Peyer's patch (tissue), 4 donors: ENCODE results near the gene EPAS1. TPM values are rescaled to one million over a fixed set of nuclear protein-coding genes. Genes with fewer than 3 reads are reported as not detected.

ENCODE experiments used
- DNase-seq, 3 donors: peaks; one replicate each; pipeline ENCODE4 v3.0.0-alpha.2; 2017 to 2019
- H3K27ac ChIP-seq, 4 donors: fragments of 200-600 bp; sonication (generic); one replicate each; pipeline ENCODE4 v1.5.1; 2016 to 2019
- H3K27me3 ChIP-seq, 2 donors: fragments of 200-600 bp; sonication (generic); one replicate each; pipeline ENCODE4 v1.5.1; 2019
- H3K36me3 ChIP-seq, 3 donors: fragments of 200-600 bp; sonication (generic); one replicate each; pipeline ENCODE4 v1.5.1; 2016 to 2019
- H3K4me1 ChIP-seq, 4 donors: fragments of 200-600 bp; sonication (generic); one replicate each; pipeline ENCODE4 v1.5.1; 2016 to 2019
- H3K4me3 ChIP-seq, 4 donors: fragments of 200-600 bp; sonication (generic); 1 replicate in 3 of 4; 2 replicates in 1 of 4; pipeline ENCODE4 v1.5.1; 2016 to 2019; ENCODE audit warnings: mild to moderate bottlenecking in 1 of 4
- H3K9me3 ChIP-seq, 4 donors: fragments of 200-600 bp; sonication (generic); one replicate each; pipeline ENCODE4 v1.5.1; 2016 to 2019; ENCODE audit warnings: mild to moderate bottlenecking in 1 of 4
- POLR2A ChIP-seq, 2 donors: fragments of 450-650 bp; IDR thresholded peaks; one replicate each; pipeline ENCODE4 v1.5.1; 2017; ENCODE audit warnings: antibody characterized with exemption in 2 of 2, mild to moderate bottlenecking in 2 of 2, moderate library complexity in 2 of 2
- total RNA-seq, 4 donors: library from RNA; depleted of rRNA; stranded (reverse); fragments of >200 nt; gene quantifications; one replicate each; pipeline ENCODE4 v1.1.0, GENCODE V29; 2016
- TF ChIP-seq, protein P1 (sequence below), 6 experiments: fragments of 450-650 bp in 4 of 6; fragments of 200-600 bp in 2 of 6; sonication (generic) in 1 of 6; IDR thresholded peaks; one replicate each; pipeline ENCODE4 v1.5.1; 2017 to 2019; ENCODE audit warnings: antibody characterized with exemption in 6 of 6, mild to moderate bottlenecking in 3 of 6, moderate library complexity in 1 of 6

The EPAS1 gene
- total RNA-seq, 4 donors from 2014 or later, result 114 to 240 (median 196) TPM

DNA sequence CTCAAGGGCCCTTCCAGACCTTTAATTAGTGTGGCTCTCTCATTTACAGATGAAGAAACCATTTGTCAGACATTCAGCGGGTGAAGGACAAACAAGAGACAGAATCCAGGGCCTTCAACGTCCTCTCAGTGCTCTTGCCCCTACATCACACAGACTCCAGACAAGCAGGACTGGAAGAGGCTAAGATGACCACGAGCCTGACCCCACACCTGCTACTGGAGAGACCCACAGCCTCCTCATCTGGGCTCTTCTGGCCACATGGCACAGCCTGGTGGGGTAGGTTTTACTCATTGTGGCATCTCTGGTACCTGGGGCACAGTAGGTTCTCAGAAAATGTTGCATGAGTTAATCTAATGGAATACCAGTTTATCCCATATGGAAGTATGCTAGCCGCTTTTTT lies 112.5 kb downstream of the EPAS1 start:
- Histone ChIP-seq H3K27me3 (no peaks in the 10 kb centered on the region), H3K4me3 (no peak overlapping the region), H3K4me1 (peaks cover 0 to 7% (median 0%) of the 10 kb centered on the region in 4 donors), H3K9me3 (no peaks in the 10 kb centered on the region), H3K27ac (peak overlapping the region in 1 of 4 donors; percentile 72), H3K36me3 (no peaks in the 10 kb centered on the region)
- DNase-seq, result no peak
- TF ChIP-seq, protein P1, sequence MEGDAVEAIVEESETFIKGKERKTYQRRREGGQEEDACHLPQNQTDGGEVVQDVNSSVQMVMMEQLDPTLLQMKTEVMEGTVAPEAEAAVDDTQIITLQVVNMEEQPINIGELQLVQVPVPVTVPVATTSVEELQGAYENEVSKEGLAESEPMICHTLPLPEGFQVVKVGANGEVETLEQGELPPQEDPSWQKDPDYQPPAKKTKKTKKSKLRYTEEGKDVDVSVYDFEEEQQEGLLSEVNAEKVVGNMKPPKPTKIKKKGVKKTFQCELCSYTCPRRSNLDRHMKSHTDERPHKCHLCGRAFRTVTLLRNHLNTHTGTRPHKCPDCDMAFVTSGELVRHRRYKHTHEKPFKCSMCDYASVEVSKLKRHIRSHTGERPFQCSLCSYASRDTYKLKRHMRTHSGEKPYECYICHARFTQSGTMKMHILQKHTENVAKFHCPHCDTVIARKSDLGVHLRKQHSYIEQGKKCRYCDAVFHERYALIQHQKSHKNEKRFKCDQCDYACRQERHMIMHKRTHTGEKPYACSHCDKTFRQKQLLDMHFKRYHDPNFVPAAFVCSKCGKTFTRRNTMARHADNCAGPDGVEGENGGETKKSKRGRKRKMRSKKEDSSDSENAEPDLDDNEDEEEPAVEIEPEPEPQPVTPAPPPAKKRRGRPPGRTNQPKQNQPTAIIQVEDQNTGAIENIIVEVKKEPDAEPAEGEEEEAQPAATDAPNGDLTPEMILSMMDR (IDR thresholded peaks at IDR 0.05), result no peak
- no peak for TF ChIP-seq POLR2A (IDR thresholded peaks at IDR 0.05)

- H3K4me1 ChIP-seq, result peaks cover 0 to 7% (median 0%) of the 10 kb centered on the region in 4 donors
- no peak overlapping the region for H3K4me3 ChIP-seq
- H3K36me3 ChIP-seq, result no peaks in the 10 kb centered on the region
- no peak overlapping the region for H3K27ac ChIP-seq
- DNase-seq, result no peak
- no peaks in the 10 kb centered on the region for H3K9me3 ChIP-seq
- TF ChIP-seq POLR2A (IDR thresholded peaks at IDR 0.05), result no peak
- TF ChIP-seq, protein P1 (IDR thresholded peaks at IDR 0.05), result no peak
- no peaks in the 10 kb centered on the region for H3K27me3 ChIP-seq
Measured at GRCh38 chr2:46410273-46411244, 113.4 kb downstream of the EPAS1 start.

- TF ChIP-seq POLR2A (IDR thresholded peaks at IDR 0.05), result no peak
- TF ChIP-seq, protein P1 (IDR thresholded peaks at IDR 0.05), result no peak
- no peak for DNase-seq
- no peak overlapping the region for H3K27ac ChIP-seq
- H3K36me3 ChIP-seq, result no peaks in the 10 kb centered on the region
- no peaks in the 10 kb centered on the region for H3K9me3 ChIP-seq
- no peaks in the 10 kb centered on the region for H3K27me3 ChIP-seq
- no peak overlapping the region for H3K4me3 ChIP-seq
- peaks cover 0 to 7% (median 0%) of the 10 kb centered on the region in 4 donors for H3K4me1 ChIP-seq
Measured at GRCh38 chr2:46411245-46411641, 114.0 kb downstream of the EPAS1 start.

- no peaks in the 10 kb centered on the region for H3K36me3 ChIP-seq
- DNase-seq, result no peak
- H3K27me3 ChIP-seq, result no peaks in the 10 kb centered on the region
- TF ChIP-seq, protein P1 (IDR thresholded peaks at IDR 0.05), result no peak
- no peak for TF ChIP-seq POLR2A (IDR thresholded peaks at IDR 0.05)
- no peak overlapping the region for H3K27ac ChIP-seq
- H3K4me1 ChIP-seq, result peaks cover 0 to 7% (median 0%) of the 10 kb centered on the region in 4 donors
- no peak overlapping the region for H3K4me3 ChIP-seq
- H3K9me3 ChIP-seq, result no peaks in the 10 kb centered on the region
Measured at GRCh38 chr2:46411985-46412384, 114.8 kb downstream of the EPAS1 start.

DNA sequence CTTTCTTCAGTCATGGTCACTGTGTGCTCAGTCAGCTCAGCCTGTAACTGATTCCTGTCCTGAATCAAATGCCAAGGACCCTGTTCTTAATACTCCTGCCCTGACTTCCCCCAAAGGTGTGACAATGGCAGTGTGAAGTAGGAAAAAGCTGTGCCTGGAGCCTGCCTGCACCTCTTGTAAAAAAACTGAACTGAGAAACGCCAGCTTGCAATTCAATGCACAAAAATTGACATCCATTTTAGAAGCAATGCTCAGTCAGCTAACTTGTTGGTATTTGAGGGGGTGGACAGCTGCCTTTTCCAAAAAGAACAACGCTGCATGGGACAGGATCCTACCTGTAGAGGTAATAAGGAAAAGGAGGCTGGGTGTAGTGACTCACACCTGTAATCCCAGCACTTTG lies 115.9 kb downstream of the EPAS1 start:
- no peaks in the 10 kb centered on the region for H3K27me3 ChIP-seq
- no peaks in the 10 kb centered on the region for H3K9me3 ChIP-seq
- no peak for TF ChIP-seq POLR2A (IDR thresholded peaks at IDR 0.05)
- TF ChIP-seq, protein P1 (IDR thresholded peaks at IDR 0.05), result no peak
- no peaks in the 10 kb centered on the region for H3K36me3 ChIP-seq
- no peak overlapping the region for H3K4me3 ChIP-seq
- DNase-seq, result no peak
- H3K27ac ChIP-seq, result no peak overlapping the region
- peaks cover 0 to 7% (median 0%) of the 10 kb centered on the region in 4 donors for H3K4me1 ChIP-seq
